ENCODE measurements around the gene TNIK.

GRCh38 chr3:171311784-171312183 is 148.4 kb downstream of the TNIK start:
- TF ChIP-seq CTCF (IDR thresholded peaks at IDR 0.05; ENCODE audit: low read depth, low read length) (no peak), EZH2phosphoT487 (IDR thresholded peaks at IDR 0.05; ENCODE audit: low read depth) (no peak)
